Stimulated activated naive CD8-positive, alpha-beta T cell treated with anti-CD3 and anti-CD28 coated beads, Interleukin-15, amount 100 ng/mL, for 72 hours (primary cell): Measurements from ENCODE around the gene TMCO1.
A peak's percentile ranks its signal among the peaks of the same experiment; 100 is the strongest.
"Not testable (repeated sequence)": the region's sequence is repeated elsewhere in the genome, so short reads cannot be mapped to it uniquely, and the experiment has no call there.

Source experiments
- ATAC-seq: fragments of 150-1000 bp; cut with Tn5 transposase; 2 replicates; pipeline ENCODE4 v1.10.0; 2021; ENCODE audit warnings: mild to moderate bottlenecking, moderate library complexity
- DNase-seq, 2 donors: peaks; one replicate each; pipeline ENCODE4 v3.0.0; 2021 to 2022
- H3K27ac Mint-ChIP-seq, 2 donors: one replicate each; pipeline ENCODE4 v1.8.0; 2022; ENCODE audit warnings: mild to moderate bottlenecking in 2 of 2, mixed read lengths in 2 of 2, moderate library complexity in 2 of 2
- H3K27me3 Mint-ChIP-seq: one replicate; pipeline ENCODE4 v1.8.0; 2022; ENCODE audit warnings: mixed read lengths
- H3K4me1 Mint-ChIP-seq: one replicate; pipeline ENCODE4 v1.8.0; 2022; ENCODE audit warnings: mild to moderate bottlenecking, mixed read lengths
- H3K4me3 Mint-ChIP-seq, 2 donors: one replicate each; pipeline ENCODE4 v1.8.0; 2022; ENCODE audit warnings: mild to moderate bottlenecking in 2 of 2, mixed read lengths in 2 of 2, moderate library complexity in 1 of 2
- H3K9me3 Mint-ChIP-seq, 2 donors: one replicate each; pipeline ENCODE4 v1.8.0; 2022; ENCODE audit warnings: mixed read lengths in 2 of 2

Gene TMCO1

DNA sequence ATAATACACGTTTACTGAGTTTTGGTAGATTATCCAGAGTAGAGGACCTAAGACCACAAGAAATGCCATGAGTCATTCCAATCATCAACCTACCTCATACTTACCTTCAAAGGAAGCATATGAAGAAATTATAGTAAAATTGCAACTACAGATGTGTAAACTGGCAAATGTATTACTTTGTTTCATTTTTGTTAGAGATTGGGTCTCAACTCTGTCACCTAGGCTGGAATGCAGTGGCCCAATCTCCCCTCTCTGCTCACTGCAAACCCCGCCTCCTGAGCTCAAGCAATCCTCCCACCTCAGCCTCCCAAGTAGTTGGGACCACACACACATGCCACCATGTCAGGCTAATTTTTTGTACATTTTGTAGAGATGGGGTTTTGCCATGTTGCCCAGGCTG is 5.2 kb downstream of the TMCO1 start:
- Mint-ChIP-seq H3K4me3 (no peak overlapping the region), H3K4me1 (peaks cover 52% of the 10 kb centered on the region), H3K27ac (peak overlapping the region in 1 of 2 donors; percentile 14), H3K9me3 (no peaks in the 10 kb centered on the region), H3K27me3 (no peaks in the 10 kb centered on the region)
- peak; percentile 75 for ATAC-seq
- peak in 1 of 2 donors; percentile 21 for DNase-seq

DNA sequence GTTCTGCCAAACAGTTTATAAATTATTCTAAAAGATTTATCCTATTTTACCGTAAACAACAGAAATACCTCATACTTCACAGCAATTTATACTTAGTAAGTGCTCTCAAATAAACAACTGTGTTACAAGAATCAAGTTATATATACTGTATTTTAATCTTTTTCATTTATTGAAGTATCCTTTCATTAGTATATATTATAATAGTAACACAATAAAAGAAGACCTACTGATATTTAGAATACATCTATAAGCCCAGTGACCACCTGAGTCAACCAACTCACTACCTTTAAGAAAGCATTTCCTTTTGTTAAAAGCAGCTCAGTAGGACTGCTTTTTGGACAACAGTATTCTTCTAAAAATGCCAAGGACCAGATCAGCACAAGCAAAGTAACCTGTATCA is 5.9 kb downstream of the TMCO1 start:
- no peak overlapping the region for H3K4me3 Mint-ChIP-seq
- no peaks in the 10 kb centered on the region for H3K27me3 Mint-ChIP-seq
- ATAC-seq (no peak), DNase-seq (no peak)
- H3K4me1 Mint-ChIP-seq: peaks cover 47% of the 10 kb centered on the region
- no peaks in the 10 kb centered on the region for H3K9me3 Mint-ChIP-seq
- no peak overlapping the region for H3K27ac Mint-ChIP-seq

DNA sequence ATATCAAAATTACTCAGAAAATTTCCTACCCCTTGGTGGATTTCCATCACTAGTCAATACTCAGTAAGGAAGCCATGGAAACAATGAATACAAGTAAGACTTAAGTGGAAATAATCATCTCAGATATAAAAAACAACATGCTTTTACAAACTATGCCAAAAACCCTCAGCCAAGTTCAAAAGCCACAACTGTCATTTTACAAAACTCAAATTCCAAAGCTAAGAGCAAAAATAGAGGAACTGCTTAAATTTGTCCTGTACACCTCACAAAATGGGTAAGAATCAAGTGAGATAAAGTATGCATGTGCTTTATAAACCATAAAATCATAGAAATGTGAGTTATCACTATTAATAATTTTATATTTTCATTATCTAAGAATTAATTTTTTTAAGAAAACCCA is 9.6 kb downstream of the TMCO1 start:
- no peak overlapping the region for H3K4me3 Mint-ChIP-seq
- H3K27me3 Mint-ChIP-seq: no peaks in the 10 kb centered on the region
- no peak for DNase-seq
- no peak overlapping the region for H3K27ac Mint-ChIP-seq
- H3K4me1 Mint-ChIP-seq: peaks cover 21% of the 10 kb centered on the region
- ATAC-seq: no peak
- H3K9me3 Mint-ChIP-seq: no peaks in the 10 kb centered on the region

DNA sequence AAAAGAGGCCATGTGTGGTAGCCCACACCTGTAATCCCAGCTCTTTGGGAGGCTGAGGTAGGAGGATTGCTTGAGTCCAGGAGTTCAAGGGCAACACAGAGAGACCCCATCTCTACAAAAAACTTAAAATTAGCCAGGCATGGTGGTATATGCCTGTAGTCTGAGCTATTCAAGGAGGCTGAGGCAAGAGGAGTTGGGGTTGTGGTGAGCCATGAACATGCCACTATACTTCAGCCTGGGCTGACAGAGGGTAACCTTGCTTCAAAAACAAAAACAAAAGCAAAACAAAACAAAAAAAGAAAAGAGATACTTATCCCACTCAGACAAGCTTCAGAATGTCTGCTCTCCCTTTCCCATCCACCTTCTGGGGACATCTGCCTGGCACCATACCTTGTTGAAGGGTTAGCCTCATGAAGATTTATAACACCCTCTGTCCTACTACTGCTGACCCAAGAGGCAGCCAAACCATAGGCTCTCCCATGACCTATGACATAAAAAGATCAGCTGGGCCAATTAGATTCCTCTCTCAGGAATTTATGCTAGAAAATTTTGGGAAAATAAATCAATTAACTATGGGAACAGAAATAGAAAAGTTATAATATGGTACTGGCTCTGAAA is 13.2 kb downstream of the TMCO1 start:
- Mint-ChIP-seq H3K4me1 (peaks cover 14% of the 10 kb centered on the region), H3K4me3 (no peak overlapping the region), H3K9me3 (no peaks in the 10 kb centered on the region), H3K27me3 (no peaks in the 10 kb centered on the region), H3K27ac (no peak overlapping the region)
- DNase-seq: no peak
- ATAC-seq: no peak

DNA sequence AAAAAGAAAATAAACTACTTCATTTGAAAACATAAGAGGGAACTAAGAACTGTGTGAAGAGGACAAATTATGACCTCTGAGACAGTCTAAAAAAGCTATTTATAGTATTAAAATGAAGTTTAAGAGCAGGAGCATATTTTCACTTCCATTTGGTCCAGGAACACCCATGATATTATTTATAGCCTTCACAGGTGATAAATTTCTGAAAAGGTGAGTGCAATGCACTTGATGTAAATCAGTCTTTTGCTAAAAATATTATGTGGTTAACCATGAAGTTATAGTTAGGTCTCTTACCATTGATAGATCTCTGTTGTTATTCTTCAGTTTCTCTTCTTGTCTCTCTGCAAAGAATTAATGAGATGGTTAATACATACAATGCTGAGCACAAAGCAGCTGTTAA is 14.7 kb downstream of the TMCO1 start:
- Mint-ChIP-seq H3K9me3 (no peaks in the 10 kb centered on the region), H3K27me3 (no peaks in the 10 kb centered on the region), H3K4me3 (no peak overlapping the region), H3K4me1 (peaks cover 6% of the 10 kb centered on the region), H3K27ac (no peak overlapping the region)
- DNase-seq (no peak), ATAC-seq (no peak)

GRCh38 chr1:165748550-165748949 is 20.1 kb downstream of the TMCO1 start:
- no peak for DNase-seq
- Mint-ChIP-seq H3K27me3 (no peaks in the 10 kb centered on the region), H3K4me3 (no peak overlapping the region), H3K4me1 (no peaks in the 10 kb centered on the region), H3K27ac (no peak overlapping the region), H3K9me3 (no peaks in the 10 kb centered on the region)
- no peak for ATAC-seq

- H3K9me3 Mint-ChIP-seq: no peaks in the 10 kb centered on the region
- ATAC-seq (no peak), DNase-seq (no peak)
- no peaks in the 10 kb centered on the region for H3K27me3 Mint-ChIP-seq
- no peaks in the 10 kb centered on the region for H3K4me1 Mint-ChIP-seq
- no peak overlapping the region for H3K27ac Mint-ChIP-seq
- no peak overlapping the region for H3K4me3 Mint-ChIP-seq
These were observed 20.8 kb downstream of the TMCO1 start for GRCh38 chr1:165747632-165748447.

DNA sequence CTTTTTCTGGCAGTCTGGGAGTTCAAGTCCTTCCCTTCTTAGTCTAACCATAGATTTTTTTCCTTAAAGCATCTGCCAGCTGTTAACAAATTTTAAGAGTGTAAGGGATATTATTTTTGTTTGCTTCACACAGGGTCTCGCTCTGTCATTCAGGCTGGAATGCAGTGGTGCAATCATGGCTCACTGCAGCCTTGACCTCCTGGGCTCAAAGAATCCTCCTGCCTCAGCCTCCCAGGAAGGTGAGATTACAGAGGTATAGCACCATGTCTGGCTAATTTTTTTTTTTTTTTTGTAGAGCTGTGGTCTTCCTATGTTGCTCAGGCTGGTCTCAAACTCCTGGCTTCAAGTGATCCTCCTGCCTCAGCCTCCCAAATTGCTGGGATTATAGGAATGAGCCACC is 23.8 kb downstream of the TMCO1 start:
- DNase-seq, H3K27me3 Mint-ChIP-seq, H3K9me3 Mint-ChIP-seq, ATAC-seq, H3K4me3 Mint-ChIP-seq, H3K27ac Mint-ChIP-seq, H3K4me1 Mint-ChIP-seq: not testable (repeated sequence)

DNA sequence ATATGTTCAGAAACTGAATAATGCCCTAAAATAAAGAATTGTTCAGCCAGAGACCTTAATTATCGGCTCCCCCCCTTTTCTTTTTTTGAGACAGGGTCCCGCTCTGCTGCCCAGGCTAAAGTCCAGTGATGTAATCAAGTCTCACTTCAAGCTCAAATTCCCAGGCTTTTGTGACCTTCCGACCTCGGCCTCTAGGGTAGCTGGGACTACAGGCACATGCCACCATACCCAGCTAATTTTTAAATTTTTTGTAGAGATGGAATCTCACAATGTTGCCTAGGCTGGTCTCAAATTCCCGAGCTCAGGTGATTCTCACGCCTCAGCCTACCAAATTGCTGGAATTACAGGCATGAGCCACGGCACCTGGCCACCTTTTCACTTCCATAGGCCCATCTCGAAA is 26.5 kb downstream of the TMCO1 start:
- H3K9me3 Mint-ChIP-seq: no peaks in the 10 kb centered on the region
- ATAC-seq (no peak), DNase-seq (no peak)
- H3K27ac Mint-ChIP-seq: no peak overlapping the region
- H3K4me1 Mint-ChIP-seq: peaks cover 5% of the 10 kb centered on the region
- H3K4me3 Mint-ChIP-seq: no peak overlapping the region
- no peaks in the 10 kb centered on the region for H3K27me3 Mint-ChIP-seq

DNA sequence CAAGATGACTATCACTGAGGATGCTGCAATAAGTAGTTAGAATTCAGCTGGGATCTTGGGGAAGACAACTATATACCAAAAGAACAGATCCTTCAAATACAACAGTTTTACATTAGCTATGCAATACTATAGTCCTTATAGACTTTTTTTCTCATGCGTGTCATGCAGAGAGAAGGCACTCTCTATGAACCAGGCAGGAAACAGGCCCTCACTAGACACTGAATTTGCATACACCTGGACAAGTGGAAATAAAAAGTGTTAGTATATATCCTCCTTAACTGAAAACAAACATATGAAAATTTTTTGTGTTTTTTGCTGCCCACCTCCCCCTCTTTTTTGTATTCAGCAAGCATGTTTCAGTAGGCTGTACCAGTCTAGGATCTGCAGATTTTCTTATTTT is 29.9 kb downstream of the TMCO1 start:
- Mint-ChIP-seq H3K4me1 (peaks cover 5% of the 10 kb centered on the region), H3K27me3 (no peaks in the 10 kb centered on the region), H3K27ac (no peak overlapping the region), H3K9me3 (no peaks in the 10 kb centered on the region), H3K4me3 (no peak overlapping the region)
- no peak for DNase-seq
- no peak for ATAC-seq

GRCh38 chr1:165737196-165737595 is 31.5 kb downstream of the TMCO1 start:
- H3K4me1 Mint-ChIP-seq: peaks cover 5% of the 10 kb centered on the region
- no peaks in the 10 kb centered on the region for H3K9me3 Mint-ChIP-seq
- H3K27me3 Mint-ChIP-seq: no peaks in the 10 kb centered on the region
- H3K27ac Mint-ChIP-seq: no peak overlapping the region
- ATAC-seq (no peak), DNase-seq (no peak)
- H3K4me3 Mint-ChIP-seq: no peak overlapping the region

GRCh38 chr1:165734906-165735305 is 33.8 kb downstream of the TMCO1 start:
- no peak overlapping the region for H3K4me3 Mint-ChIP-seq

DNA sequence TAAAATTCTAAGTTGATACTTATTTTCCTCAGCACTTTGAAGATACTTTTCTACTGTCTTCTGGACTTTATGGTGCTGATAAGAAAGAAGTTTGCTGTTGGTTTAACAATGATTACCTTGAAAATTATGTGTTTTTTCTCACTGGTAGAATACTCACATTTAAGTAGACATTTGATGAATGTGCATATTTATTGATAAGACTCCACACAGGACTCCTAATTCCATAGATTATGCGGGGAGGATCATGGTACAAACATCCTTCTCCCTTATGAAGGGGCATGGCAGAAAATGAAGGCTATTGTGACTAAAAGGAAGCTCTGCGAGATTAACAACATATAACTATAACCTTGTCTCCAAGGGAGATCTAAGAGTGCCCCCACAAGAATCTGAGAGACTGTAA is 41.8 kb downstream of the TMCO1 start:
- H3K9me3 Mint-ChIP-seq: no peaks in the 10 kb centered on the region
- no peak overlapping the region for H3K27ac Mint-ChIP-seq
- DNase-seq: no peak
- no peak for ATAC-seq
- H3K4me1 Mint-ChIP-seq: no peaks in the 10 kb centered on the region
- no peaks in the 10 kb centered on the region for H3K27me3 Mint-ChIP-seq
- H3K4me3 Mint-ChIP-seq: no peak overlapping the region

More at GRCh38 chr1:165734906-165735305, 33.8 kb downstream of the TMCO1 start:
- ATAC-seq: no peak
- Mint-ChIP-seq H3K27me3 (no peaks in the 10 kb centered on the region), H3K27ac (peak overlapping the region in 1 of 2 donors; percentile 81), H3K4me1 (peaks cover 5% of the 10 kb centered on the region), H3K9me3 (no peaks in the 10 kb centered on the region)
- DNase-seq: no peak

DNA sequence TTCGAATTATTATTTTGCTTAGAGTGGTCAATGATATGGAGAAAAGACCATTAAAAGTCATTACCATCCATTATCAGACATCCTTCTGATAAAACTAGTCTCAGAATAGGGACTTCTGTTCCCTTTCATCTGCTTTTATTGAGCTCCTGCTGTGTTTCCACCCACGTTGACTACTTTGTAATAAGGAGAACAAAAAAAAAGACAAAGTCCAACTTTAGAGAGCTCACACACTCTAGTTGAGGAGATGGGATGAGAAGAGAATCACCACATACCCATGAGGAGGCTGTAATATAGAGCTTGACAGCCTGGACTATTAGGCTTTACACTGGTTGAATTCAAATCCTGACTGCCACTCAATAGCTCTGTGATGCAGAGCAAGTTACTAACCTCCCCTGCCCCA is 42.5 kb downstream of the TMCO1 start:
- no peaks in the 10 kb centered on the region for H3K27me3 Mint-ChIP-seq
- H3K4me1 Mint-ChIP-seq: no peaks in the 10 kb centered on the region
- no peak for ATAC-seq
- H3K27ac Mint-ChIP-seq: no peak overlapping the region
- no peaks in the 10 kb centered on the region for H3K9me3 Mint-ChIP-seq
- DNase-seq: no peak
- H3K4me3 Mint-ChIP-seq: no peak overlapping the region

DNA sequence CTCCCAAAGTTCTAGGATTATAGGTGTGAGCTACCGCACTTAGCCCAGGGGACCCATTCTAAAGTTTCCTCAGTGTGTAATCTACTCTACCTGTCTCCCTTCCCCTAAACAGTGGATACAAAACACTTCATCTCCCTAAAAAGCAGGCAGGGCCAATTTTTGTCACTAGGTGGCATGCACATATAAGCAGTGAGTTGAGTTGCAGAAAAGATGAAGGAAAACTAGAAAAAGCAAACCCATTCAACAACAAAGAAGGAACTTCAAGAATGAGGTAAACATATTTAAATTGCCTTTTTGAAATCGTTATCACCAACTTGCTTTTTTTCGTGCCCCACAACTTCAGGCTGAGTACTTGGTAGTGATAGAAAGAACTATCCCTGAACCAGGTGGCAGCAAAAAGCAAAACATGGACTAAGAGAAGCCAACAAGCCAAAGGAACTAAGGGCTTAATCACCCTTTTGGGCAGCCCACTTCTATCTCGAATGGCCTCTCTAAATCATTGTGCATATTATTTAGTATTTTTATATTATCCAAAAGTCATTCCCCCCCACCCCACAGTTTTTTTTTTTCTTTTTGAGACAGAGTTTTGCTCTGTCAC is 50.7 kb downstream of the TMCO1 start:
- DNase-seq (peak in 1 of 2 donors; percentile 24), ATAC-seq (peak; percentile 55)
- H3K27me3 Mint-ChIP-seq: no peaks in the 10 kb centered on the region
- H3K27ac Mint-ChIP-seq: no peak overlapping the region
- no peak overlapping the region for H3K4me3 Mint-ChIP-seq
- no peaks in the 10 kb centered on the region for H3K4me1 Mint-ChIP-seq
- H3K9me3 Mint-ChIP-seq: no peaks in the 10 kb centered on the region

GRCh38 chr1:165716265-165717051 is 52.2 kb downstream of the TMCO1 start:
- not testable (repeated sequence) for H3K27me3 Mint-ChIP-seq, ATAC-seq, H3K4me1 Mint-ChIP-seq, H3K4me3 Mint-ChIP-seq, H3K9me3 Mint-ChIP-seq, DNase-seq, H3K27ac Mint-ChIP-seq
